GM10266 (cell line): ENCODE data around the gene SLC6A19.

ENCODE experiments used
- DNase-seq: peaks from one replicate; pipeline ENCODE4 v3.0.0; 2012; ENCODE audit errors: extremely low spot score
- CTCF ChIP-seq: IDR thresholded peaks from 2 replicates; pipeline ENCODE4 v1.5.1; 2012; ENCODE audit warnings: mild to moderate bottlenecking, low read depth; ENCODE audit not compliant: control insufficient read depth, insufficient read depth; ENCODE audit errors: missing control alignments

Gene SLC6A19

GRCh38 chr5:1177826-1178528 lies 23.4 kb upstream of the SLC6A19 start:
- no peak for DNase-seq

GRCh38 chr5:1178529-1179382 lies 22.6 kb upstream of the SLC6A19 start:
- TF ChIP-seq CTCF: no peak
- no peak for DNase-seq

More at GRCh38 chr5:1177826-1178528, 23.4 kb upstream of the SLC6A19 start:
- no peak for TF ChIP-seq CTCF

- no peak for TF ChIP-seq CTCF
- DNase-seq: no peak
These were observed 22.0 kb upstream of the SLC6A19 start for GRCh38 chr5:1179383-1179715.

- TF ChIP-seq CTCF: no peak
These were observed 21.3 kb upstream of the SLC6A19 start for GRCh38 chr5:1180096-1180495.

GRCh38 chr5:1180841-1181271 lies 20.5 kb upstream of the SLC6A19 start:
- TF ChIP-seq CTCF: no peak
- DNase-seq: no peak

More at GRCh38 chr5:1180096-1180495, 21.3 kb upstream of the SLC6A19 start:
- no peak for DNase-seq

- no peak for DNase-seq
- TF ChIP-seq CTCF: no peak
These were observed 19.7 kb upstream of the SLC6A19 start for GRCh38 chr5:1181451-1182359.
